Aortic smooth muscle cell (primary cell): ENCODE results near the gene BHLHA9. TPM values are rescaled to one million over a fixed set of nuclear protein-coding genes. Genes with fewer than 3 reads are reported as not detected.

Experiments used
- total RNA-seq: library from RNA; depleted of rRNA; stranded (reverse); fragments of >200 nt; gene quantifications from 2 replicates; pipeline ENCODE4 v1.2.3, GENCODE V29; 2014

BHLHA9 gene
- not detected in 2 replicates for total RNA-seq

GRCh38 chr17:1270210-1271029, at the start of gene BHLHA9:
TSS of gene BHLHA9 (plus strand) at chr17:1270444. CDS start at chr17:1270564, 120 bp downstream.

Other genes with a start within 250 kb of the BHLHA9 start
- 74.7 and 78.2 TPM in 2 replicates for gene ABR, start 90.5 kb upstream of the BHLHA9 start, total RNA-seq
- not detected in 2 replicates for gene TRARG1, start 9.2 kb downstream of the BHLHA9 start, total RNA-seq
- gene YWHAE, start 129.8 kb downstream of the BHLHA9 start, total RNA-seq: 335 and 389 TPM in 2 replicates
- gene CRK, start 185.8 kb downstream of the BHLHA9 start, total RNA-seq: 127 and 129 TPM in 2 replicates
- 179 and 191 TPM in 2 replicates for gene MYO1C, start 222.2 kb downstream of the BHLHA9 start, total RNA-seq
- gene INPP5K, start 246.2 kb downstream of the BHLHA9 start, total RNA-seq: 31.4 and 35.5 TPM in 2 replicates